CD4-positive, alpha-beta T cell treated with Interleukin-2 at 100 ng/mL for 4 hours (primary cell): ENCODE data around the gene CHST13.
"Not testable (repeated sequence)": the region's sequence is repeated elsewhere in the genome, so short reads cannot be mapped to it uniquely, and the experiment has no call there.

Experiments used
- DNase-seq: peaks from one replicate; pipeline ENCODE4 v3.0.0-alpha.2; 2020; ENCODE audit warnings: low spot score

The CHST13 gene

DNA sequence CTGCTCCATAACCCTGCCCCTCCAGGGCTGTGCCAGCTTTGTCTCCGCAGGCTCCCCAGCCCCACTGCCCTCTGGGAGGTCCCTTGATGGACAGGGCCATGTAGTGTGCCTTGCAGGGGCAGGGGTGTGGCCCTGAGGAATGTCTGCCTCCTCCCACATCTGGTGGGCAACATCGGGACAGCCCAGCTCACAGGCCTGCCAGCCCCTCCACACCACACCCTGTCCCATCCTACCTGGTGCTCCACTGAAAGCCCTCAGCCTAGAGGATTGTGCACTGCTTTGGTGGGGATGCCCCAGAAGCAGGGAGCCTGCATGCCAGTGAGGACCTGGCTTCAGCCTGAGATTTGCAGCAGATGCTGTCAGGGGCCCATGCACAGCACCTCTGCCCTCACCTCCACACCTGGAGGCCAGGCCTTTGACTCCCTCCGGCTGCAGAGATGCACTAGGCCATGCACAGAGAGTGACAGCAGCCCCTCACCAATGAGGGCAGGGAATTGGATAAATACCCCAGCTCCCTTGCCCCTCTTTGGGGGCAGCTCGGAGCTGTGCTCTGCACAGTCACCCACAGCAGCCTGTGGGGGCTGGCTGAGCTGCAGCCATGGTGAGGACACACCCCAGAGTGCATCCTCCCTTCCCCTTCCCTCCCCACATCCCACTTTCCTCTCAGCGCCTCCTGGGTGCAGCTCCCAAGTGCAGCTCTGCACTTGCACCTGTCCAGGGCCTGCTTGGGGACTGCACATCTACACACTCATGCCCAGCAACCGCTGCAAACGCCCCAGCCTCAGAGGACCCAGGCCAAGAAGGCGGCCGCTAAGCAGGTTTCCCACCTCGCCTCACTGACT is 32.1 kb downstream of the CHST13 start:
- no peak for DNase-seq

DNA sequence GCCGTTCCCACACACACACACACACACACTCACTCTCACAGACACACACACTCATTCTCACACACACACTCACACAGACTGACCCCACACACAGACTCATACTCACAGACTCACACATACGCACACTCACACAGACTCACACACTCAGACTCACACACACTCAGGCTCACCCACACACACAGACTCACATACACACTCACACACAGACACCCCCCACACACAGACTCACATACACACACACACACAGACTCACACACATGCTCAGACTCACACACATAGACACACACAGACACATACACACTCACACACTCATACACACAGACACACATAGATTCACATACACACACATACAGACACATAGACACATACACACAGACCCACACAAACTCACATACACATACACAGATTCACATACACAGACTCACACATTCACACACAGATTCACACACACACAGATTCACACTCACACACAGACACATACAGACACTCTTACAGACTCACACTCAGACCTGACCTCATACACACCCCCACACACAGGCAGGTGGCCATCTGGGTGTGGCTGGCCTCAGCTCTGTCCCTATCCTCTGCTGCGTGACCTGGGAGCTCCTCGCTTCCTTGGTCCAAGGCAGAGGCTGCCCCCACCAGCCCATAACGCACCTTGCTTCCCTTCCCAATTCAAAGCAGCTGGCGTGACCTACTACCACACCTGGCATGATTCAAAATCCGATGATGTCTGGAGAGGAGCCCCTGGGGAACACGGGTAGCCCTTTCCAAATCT is 32.9 kb downstream of the CHST13 start:
- DNase-seq, result no peak

DNA sequence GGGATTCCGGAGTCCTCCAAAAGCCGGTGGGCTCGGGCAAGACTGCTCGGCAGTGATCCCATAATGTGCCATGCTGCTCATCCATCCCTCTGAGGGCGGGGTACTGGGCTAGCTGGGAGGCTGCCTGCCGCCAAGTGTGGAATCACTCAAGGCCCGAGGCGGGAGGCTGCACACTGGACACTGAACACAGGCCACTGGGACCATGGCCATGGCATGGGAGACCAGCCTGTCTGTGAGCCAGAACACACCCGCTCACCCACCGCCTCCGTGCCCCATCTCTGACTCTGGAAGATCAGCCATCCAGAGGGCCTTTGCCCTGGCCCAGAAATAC is 33.4 kb downstream of the CHST13 start:
- DNase-seq, result no peak

DNA sequence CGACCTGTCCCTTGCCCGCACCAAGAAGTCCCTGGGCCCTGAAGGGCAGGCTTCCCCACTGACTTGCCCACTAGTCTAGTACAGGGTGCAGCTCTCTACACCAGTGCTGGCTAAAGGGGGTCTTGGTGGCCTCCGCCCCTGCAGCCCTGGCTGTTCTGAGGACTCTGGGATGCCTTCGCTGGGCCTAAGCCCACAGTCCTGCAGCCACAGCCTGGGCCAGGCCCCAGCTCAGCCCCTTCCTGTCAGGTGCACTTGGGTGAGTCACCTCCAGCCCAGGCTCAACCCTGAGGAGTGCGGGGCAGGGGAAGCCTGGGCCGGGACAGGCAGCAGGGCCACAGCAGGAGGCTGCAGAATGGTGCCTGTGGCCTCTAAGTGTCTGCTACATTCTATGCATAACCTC is 33.8 kb downstream of the CHST13 start:
- DNase-seq, result no peak

GRCh38 chr3:126558336-126559071 is 34.5 kb downstream of the CHST13 start, which contains the start of gene C3orf22:
TSS of gene C3orf22 (minus strand) at chr3:126558932. CDS start at chr3:126553390, 5,542 bp downstream.
- DNase-seq, result no peak

DNA sequence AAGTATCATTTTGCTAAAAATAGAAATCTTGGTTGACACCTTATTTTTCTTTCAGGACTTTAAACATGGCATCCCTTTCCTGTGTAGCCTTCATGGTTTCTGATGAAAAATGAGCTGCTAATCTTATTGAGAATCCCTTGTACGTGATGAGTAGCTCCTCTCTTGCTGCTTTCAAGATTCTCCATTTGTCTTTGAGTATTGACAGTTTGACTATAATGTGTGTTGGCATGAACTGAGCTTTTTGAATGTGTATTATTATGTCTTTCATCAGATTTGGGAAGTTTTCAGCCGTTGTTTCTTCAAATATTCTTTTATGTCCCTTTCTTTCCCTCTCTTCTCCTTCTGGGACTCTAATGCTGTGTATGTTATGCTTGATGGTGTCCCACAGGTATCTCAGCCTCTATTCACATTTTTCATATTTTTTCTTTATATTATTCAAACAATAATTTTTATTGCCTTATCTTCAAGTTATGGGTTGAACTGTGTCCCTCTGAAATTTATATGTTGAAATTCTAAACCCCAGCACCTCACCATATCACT is 38.9 kb downstream of the CHST13 start:
- no peak for DNase-seq

- DNase-seq, result no peak
These were observed 43.9 kb downstream of the CHST13 start for GRCh38 chr3:126567696-126568438.

GRCh38 chr3:126568776-126569342 is 44.9 kb downstream of the CHST13 start:
- no peak for DNase-seq

GRCh38 chr3:126569390-126569975 is 45.5 kb downstream of the CHST13 start:
- DNase-seq, result no peak

DNA sequence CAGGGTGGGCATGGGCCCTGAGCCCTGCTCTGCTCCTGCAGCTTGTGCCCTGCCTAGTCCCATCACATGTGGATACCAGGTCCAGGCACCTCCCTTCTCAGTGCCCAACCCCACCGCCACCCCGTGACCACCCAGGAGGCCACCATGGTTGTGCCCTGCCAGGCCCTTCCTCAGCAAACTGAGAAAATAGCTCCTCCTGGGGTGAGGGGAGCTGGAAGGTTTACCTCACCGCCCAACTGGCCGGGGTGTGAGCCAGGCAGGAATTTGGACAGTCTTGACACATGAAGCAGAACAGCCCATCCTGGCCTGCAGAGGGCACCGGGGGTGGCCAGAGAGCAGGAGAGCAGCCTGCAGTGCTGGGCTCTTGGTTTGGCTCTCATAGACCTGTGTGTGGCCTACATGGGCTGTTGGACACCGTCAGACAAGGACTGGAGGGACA is 46.2 kb downstream of the CHST13 start:
- DNase-seq, result no peak

GRCh38 chr3:126571078-126571477 is 47.1 kb downstream of the CHST13 start:
- DNase-seq, result no peak

GRCh38 chr3:126573492-126574117 is 49.6 kb downstream of the CHST13 start:
- DNase-seq, result no peak

DNA sequence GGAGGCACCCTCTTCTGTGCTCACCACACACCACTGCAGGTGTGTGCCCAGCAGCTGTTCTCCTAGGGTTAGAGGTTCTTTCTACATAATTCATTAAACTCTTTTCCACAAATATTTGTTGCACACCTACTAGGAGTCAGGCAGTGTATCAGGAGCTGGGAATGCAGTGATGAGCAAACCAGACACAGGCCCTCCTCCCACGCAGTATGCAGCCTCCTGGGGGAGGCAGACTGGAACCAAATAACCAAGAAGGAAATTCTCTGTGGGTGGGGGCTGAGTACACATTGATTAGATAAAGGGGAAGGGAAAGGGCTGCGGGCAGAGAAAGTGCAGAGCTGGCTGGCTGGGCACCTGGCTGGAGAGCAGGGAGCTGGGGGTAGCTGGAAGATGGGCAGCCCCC is 53.3 kb downstream of the CHST13 start:
- no peak for DNase-seq

DNA sequence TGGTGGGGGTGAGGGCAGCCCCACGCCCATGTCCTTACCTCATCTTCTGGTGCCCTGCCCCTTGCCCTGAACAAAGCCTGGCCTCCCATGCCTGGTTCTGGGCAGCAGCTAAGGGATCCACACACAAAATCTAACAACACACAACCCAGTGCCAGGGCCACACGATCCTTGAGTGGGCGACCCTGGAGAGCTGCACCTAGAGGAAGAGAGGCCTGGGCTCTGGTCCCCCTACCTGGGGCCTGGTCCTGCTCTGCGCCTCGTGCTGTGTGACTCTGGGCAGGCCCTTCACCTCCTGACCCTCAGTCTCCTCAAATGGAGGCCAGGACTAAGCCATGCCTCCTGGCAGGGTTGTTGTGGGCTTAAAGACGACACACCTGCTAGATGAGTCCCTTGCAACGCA is 54.7 kb downstream of the CHST13 start:
- DNase-seq, result no peak

GRCh38 chr3:126580746-126581145 is 56.8 kb downstream of the CHST13 start:
- no peak for DNase-seq

DNA sequence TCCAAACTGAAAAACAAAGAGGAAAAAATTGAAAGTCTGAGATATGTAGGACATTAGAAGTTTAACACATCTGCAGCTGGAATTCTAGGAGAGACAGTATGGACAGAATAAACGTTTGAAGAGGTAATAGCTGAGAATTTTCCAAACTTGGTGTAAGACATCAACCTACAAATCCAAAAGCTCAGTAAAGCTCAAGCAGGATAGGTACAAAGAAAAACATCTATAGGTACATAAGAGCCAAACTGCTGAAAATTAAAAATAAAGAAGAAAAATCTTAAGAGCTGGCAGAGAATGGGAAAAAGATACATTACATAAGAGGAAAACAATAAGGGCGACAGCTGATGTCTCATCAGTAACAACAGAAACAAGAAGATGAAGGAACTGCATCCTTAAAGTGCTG is 57.6 kb downstream of the CHST13 start:
- DNase-seq, result no peak

DNA sequence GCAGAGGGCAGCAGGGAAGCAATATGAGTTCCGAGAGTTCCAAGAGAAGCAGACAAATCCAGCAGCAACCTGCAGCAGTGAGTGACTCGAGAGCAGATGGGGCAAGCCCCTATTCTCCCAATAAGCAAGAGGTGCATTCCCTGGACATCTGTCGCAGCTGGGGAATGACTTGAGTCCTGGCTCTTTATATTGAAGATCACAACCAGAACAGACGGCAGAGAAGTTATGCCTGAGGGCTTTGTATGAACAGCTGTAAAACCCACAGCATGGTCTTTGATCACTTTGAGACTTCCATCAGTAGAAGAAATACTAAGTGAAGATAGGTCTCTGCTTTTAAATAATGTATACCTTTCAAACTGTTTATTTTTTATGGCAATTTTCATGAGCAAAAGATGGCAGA is 58.4 kb downstream of the CHST13 start:
- no peak for DNase-seq

GRCh38 chr3:126591515-126591914 is 67.6 kb downstream of the CHST13 start:
- DNase-seq, result not testable (repeated sequence)
